GM18517 (cell line): ENCODE measurements around the gene PPP1R8.
"Not testable (repeated sequence)": the region's sequence is repeated elsewhere in the genome, so short reads cannot be mapped to it uniquely, and the experiment has no call there.

Experiments used
- ATAC-seq: cut with Tn5 transposase; IDR thresholded peaks from one replicate; pipeline ENCODE4 v1.9.1; 2021; ENCODE audit warnings: mild to moderate bottlenecking, moderate library complexity; ENCODE audit not compliant: unreplicated experiment

The PPP1R8 gene

DNA sequence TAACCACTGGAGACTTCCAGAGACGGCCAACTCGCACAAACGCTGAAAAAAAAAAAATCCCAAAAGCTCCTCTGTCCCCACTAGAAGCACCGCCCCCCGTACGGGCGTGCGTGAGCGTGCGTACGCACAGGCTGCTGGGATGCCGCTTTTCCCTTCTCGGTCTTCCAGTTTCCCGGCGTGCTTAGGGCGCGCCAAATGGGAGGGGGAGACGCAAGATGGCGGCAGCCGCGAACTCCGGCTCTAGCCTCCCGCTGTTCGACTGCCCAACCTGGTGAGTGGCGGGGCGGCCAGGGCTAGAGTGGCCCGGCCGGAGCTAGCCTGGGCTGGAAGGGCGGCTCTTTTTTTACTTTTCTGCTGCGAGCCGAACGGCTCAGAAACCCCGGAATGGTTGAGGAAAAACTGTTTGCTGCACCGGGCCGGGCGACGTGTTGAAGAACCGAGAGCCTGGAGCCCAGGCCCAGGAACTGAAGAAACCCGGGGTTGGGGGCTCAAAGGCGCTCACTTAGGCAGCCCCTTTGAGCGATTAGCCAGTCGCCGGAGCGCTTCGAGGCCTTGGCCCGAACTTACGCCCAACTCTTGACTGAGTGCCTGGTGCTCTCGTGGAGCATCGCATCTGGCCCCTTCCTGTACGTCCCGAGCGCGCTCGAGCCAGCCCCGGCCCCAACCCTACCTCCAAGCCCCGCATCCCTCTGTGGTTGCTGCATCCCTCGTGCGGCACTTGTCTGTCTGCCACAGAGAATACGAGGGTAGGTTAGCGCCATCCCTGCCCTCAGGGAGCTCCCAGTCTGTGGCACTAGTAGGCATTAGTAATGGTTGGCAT lies at the start of gene PPP1R8:
PPP1R8 (plus strand) TSS at position 162 of the 820 bp plus-strand sequence; CDS start at position 216, 54 bp downstream.
- peak; percentile 90 for ATAC-seq

DNA sequence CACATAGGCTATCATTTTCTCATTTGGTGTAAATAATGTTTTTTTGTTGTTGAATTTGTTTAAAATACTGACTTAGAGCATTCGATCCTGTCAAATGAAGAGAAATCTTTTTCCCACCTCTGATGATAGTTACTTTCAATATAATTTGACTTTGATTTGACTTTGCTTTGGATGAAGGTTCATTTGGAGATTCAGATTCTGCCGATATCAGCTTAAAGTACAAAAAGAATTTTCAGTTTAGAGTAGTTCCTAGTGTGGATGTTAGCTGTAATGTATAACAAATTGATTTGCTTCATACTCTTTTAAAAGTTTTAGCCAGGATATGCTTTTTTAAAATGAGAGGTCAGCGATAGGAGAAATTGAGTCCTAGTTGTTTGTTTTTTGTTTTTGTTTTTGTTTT lies 47.6 kb upstream of the PPP1R8 start:
- no peak for ATAC-seq

DNA sequence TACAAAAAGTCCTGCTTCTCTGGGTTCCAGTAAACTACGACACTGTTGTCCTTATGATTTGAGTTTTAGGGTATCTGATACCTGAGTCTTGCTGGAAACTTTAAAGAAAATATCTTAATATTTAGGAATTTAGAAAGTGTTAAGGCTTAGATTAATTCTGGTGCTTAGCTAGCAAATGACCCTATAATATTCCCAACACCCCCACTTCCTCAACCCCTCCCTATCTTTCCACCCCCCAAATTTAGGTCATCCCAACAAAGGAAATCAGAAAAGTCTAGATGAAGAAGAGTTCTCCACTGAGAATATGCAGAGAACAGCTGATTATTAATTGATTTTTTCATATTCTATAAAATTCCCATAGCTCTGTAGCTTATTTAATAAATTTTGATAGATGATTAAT lies 45.9 kb upstream of the PPP1R8 start:
- ATAC-seq, result no peak

DNA sequence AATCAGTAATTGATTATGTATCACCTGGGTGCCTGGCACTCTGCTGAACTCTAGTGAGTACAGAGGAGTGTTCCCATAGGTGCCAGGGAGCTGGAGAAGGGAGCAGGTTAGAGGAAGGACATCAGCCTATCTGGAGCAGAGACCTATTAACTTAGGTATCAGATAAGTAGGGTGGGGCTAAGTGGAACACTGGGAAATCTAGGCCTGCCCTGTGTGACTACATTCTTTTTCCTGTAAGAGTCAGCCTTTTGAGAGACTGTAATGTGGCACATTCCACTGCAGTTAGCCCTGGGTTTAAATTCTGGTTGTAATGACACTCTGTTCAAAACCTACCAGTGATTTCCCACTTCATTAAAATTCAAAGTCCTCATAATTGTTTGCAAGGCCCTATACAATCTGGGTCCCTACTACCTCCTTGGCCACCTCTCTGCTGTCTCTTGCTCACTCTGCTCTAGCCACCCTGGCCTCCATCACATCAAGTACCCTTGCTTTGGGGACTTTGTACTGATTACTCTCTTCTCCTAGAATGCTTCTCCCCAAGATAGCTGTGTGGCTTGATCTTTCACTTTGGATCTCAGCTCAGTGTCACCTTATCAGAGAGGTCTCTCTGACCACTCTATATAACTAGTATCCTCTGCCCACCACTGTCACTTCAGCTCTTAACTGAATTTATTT lies 44.7 kb upstream of the PPP1R8 start:
- no peak for ATAC-seq

DNA sequence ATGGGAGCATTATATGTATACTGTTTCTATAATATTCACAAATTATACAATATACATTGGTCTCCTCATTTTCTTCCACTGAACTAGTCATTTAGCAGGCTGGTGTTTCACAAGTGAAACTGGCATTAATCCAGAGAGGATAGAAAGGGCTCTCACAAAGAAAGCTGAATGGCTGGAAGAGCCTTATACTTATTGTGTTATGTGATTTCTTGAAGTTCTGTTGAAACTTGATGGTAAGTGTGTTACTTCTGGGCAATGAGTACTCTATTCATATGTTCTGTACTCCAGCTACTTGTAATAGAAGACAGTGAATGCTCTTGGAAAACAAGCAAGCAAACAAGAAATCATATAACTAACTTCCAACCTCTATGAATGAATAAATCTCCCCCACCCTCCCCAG lies 42.7 kb upstream of the PPP1R8 start:
- ATAC-seq, result no peak

DNA sequence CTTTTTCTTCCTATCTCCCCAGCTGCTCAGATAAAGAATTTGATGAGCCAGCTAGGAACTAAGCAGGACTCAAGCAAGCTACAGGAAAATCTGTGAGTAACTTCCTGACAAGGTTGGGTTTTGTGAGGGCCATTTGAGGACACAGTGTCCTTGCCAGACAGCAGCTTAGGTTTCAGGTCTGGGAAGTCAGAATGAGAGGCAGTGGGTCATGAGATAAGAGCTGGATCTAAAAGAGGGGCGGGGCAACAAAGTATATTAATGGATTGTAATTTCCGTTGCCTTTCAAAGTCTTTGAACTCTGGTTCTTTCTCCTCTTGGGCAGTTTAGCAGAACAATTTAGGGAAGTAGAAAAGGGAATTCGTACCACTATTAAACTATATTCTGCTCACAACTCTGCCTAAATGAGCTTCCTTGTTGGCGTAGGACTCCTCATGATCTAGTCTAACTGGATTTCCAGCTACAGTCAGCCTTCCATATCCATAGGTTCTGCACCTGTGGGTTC lies 41.0 kb upstream of the PPP1R8 start:
- no peak for ATAC-seq

DNA sequence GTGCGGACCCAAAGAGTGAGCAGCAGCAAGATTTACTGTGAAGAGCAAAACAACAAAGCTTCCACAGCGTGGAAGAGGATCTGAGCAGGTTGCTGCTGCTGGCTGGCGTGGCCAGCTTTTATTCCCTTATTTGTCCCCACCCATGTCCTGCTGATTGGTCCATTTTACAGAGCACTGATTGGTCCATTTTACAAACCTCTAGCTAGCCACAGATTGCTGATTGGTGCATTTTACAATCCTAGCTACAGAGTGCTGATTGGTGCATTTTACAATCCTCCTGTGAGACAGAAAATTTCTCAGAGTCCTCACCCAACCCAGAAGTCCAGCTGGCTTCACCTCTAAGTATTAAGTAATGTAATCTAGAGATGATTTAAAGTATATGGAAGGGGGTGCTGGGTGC lies 40.3 kb upstream of the PPP1R8 start:
- ATAC-seq, result not testable (repeated sequence)

DNA sequence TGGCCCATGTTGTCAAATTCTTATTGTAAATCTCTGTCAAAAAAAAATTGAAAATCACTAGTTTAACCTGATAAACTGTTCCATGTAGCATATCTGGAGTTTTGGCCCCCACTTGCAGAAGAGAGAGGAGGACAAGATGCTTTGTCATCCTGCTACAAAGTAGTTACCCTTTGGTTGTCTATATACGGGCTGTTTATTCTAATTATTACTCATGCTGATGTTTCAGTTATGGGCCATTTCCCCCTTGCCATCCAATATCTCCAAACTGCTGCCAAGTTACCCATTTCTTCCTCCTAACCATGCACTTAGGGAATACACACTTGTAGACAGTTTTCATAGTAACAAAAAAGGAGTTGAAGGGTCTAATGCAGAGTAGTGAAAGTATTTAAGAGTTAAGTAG lies 35.0 kb upstream of the PPP1R8 start:
- no peak for ATAC-seq

DNA sequence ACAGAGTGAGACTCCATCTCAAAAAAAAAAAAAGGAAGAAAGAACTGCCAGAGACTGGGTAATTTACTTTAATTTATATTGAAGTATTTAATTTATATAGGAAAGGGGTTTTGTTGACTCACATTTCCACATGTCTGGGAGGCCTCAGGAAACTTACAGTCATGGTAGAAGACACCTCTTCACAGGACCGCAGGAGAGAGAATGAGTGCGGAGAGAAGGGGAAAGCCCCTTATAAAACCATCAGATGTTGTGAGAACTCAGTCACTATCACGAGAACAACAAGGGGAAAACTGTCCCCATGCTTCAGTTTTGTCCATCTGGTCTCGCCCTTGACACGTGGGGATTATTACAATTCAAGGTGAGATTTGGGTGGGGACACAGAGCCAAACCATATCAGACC lies 25.8 kb upstream of the PPP1R8 start:
- no peak for ATAC-seq

DNA sequence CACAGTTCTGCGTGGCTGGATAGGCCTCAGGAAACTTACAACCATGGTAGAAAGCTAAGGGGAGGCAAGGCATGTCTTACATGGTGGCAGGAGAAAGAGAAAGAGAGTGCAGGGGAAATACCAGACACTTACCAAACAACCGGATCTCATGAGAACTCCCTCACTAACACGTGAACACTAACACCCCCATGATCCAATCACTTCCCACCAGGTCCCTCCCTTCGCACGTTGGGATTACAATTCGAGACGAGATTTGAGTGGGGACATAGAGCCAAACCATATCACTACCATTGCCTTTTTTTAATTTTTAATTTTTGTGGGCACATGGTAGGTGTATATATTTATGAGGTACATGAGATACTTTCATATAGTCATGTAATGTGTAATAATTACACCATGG lies 23.8 kb upstream of the PPP1R8 start:
- ATAC-seq, result no peak

DNA sequence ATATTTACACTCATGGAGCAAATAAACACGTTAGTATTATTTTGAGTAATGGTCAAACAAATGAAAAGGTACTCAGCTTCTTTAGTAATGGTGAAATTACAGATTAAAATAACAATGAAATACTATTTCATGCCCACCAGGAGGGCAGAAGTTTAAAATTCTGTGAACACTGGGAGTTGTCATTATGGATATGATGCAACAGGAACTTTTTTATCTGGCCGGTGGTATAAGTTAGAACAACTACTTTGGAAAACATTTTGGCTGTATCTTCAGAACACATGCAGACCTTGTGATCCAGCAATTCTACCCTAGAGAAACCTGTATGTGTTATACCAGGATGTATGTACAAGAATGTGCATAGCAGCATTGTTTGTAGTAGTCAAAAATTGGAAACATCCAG lies 23.2 kb upstream of the PPP1R8 start:
- no peak for ATAC-seq

DNA sequence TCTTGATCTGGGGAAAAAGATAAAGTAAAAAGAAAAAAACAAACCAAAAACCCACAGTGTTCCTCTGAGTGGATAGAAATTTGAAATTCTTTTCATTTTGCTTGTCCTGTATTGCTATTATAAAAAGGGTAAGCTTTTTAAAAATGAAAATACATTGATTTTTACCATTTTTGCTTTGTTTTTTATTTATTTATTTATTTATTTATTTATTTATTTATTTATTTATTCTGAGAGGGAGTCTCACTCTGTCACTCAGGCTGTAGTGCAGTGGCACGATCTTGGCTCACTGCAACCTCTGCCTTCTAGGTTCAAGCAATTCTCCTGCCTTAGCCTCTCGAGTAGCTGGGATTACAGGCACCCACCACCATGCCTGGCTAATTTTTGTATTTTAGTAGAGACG lies 22.5 kb upstream of the PPP1R8 start:
- not testable (repeated sequence) for ATAC-seq

DNA sequence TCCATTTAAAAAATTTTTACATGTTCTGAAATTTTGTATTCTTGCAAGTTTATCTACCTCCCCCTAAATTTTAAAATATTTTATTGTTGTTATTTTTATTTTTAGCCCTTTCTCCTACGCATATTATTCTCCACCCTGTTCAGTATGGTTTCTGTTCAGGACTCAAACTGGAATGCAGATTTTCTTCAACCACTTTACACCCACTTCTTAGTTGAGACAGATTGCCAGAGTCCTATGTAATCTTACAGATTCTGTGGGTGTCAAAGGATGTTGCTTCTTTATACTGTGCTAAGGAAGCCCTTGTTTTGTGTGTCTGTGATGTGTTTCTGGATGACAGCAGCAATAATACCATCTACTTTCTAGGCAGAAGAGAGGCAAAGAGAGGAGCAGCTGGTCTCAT lies 20.7 kb upstream of the PPP1R8 start:
- no peak for ATAC-seq

DNA sequence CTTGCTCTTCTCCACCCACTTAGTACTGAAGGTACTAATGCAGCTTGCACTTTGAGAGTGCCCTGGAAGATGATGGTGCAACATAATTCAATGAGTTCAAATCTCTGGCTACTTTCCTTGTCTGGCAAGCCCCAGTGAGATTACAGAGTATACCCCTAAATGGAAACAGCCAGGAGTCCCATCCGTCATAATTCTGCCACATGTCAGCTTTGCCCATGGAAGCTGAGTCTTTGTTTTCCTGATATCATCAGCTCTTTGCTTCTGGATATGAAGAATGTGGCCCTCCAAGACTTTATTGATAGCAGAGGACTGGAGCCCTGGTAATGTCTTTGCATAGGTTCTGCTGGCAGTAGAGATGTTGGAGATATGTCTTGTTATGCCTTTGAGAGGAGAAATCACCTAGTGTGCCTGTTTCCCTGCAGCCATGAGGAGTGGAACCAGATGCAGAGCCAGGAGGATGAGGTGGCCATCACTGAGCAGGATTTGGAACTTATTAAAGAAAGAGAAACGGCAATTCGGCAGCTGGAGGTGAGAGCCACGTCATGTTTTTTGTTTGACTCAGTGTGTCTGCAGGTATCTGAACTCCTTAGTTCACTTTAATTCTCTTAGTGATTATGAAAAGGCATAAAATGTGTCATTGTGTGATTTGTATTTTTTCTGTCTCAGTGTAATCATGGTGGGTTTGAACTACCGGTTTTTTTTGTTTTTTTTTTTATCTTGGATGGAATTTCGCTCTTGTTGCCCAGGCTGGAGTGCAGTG lies 18.7 kb upstream of the PPP1R8 start:
- no peak for ATAC-seq

DNA sequence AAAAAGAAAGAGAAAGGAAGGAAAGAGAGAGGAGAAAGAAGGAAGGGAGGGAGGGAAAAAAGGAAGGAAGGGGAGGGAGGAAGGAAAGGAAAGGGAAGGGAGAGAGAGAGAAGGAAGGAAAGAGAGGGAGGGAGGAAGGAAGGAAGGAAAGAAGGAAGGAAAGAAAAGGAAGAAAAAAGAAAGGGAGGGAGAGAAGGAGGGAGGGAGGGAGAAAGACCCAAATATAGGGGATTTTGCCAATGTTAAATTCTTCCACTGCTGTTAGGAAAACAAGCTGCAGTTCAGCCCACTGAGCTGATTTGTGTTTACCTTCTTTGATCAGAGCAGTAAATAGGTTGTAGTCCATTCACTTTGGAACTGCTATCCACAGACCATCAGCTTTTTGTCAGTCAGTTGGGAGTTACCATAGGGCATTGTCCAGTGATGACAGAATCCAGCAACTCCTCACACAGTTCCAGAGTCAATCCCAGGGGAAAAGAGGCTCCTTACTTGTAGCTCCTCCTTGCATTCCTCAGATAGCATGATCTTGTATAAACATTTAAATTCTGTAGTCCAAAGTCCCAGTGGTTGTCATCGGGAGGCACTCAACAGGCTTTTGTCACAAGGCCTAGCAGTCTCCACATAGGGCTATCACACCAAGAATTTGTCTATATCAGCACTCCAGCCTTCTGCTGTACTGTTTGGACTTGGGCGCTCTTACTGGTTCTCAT lies 13.5 kb upstream of the PPP1R8 start:
- ATAC-seq, result no peak

DNA sequence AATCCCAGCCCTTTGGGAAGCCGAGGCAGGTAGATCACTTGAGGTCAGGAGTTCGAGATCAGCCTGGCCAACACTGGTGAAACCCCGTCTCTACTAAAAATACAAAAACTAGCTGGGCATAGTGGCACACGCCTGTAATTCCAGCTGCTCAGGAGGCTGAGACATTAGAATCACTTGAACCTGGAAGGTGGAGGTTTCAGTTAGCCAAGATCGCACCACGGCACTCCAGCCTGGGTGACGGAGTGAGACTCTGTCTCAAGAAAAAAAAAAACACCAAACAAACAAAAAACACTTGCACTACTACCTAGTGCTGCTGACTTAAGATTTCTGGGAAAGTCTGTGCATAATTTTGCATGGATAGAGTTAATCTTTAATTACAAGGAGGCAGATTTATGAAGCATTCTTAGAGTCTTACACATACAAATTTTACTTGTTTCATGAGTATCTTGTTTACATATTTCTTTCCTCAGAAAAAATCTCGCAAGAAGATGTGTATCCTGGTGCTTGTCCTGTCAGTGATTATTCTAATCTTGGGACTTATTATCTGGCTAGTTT lies 8.7 kb upstream of the PPP1R8 start:
- ATAC-seq, result no peak

DNA sequence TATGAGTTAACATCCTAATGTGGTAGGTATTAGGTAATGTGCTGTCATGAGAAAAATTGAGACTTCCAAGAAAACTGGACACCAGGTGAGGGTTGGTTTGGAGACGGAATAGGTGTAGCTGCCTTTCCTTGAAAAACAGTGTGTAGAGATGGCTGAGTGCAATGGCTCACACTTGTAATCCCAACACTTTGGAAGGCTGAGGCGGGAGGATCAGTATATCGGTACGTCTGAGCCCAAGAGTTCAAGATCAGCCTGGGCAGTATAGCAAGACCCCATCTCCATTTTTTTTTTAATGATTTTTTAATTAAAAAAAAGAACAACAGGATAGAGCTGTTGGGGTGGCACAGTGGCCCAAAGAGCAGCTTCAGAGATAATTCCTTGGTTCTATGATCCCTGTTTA lies 6.8 kb upstream of the PPP1R8 start:
- ATAC-seq, result no peak

DNA sequence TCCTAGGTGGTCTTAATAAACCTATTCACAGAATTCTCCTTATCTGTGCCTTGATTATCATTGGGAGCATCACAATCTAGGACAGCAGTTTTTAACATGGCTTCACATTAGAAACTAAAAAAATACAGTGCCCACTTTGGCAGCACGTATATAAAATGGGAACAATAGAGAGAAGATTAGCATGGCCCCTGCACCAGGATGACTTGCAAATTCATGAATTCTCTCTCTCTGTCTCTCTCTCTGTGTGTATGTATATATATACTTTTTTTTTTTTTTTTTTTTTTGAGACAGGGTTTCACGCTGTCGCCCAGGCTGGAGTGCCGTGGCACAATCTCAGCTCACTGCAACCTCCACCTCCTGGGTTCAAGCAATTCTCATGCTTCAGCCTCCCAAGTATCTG lies 6.2 kb upstream of the PPP1R8 start:
- ATAC-seq, result no peak

DNA sequence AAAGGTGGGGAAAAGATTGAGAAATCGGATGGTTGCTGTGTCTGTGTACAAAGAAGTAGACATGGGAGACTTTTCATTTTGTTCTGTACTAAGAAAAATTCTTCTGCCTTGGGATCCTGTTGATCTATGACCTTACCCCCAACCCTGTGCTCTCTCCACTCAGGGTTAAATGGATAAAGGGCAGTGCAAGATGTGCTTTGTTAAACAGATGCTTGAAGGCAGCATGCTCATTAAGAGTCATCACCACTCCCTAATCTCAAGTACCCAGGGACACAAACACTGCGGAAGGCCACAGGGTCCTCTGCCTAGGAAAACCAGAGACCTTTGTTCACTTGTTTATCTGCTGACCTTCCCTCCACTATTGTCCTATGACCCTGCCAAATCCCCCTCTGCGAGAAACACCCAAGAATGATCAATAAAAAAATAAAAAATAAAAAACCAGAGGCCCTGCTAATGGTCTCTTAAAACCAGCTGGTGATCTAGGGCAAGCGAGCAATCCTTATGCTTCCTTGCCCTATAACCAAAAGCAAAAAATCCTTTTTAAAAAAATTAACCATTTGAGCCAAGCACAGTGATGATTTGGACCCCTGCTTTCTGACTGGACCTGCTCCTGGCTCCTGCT lies 1.1 kb upstream of the PPP1R8 start:
- ATAC-seq, result not testable (repeated sequence)
